SK-N-SH (cell line): ENCODE results near the gene PTPMT1.
"Not testable (repeated sequence)": the region's sequence is repeated elsewhere in the genome, so short reads cannot be mapped to it uniquely, and the experiment has no call there.

Experiments
- GABPA ChIP-seq: IDR thresholded peaks from 2 replicates; pipeline ENCODE4 v1.4.0; 2012; ENCODE audit warnings: low read depth, mild to moderate bottlenecking
- NFIC ChIP-seq: IDR thresholded peaks from 2 replicates; pipeline ENCODE4 v1.4.0; 2012; ENCODE audit warnings: borderline replicate concordance
- TEAD4 ChIP-seq: IDR thresholded peaks from 2 replicates; pipeline ENCODE4 v1.4.0; 2012; ENCODE audit warnings: mild to moderate bottlenecking, borderline replicate concordance; ENCODE audit not compliant: insufficient read depth
- TF ChIP-seq, protein P1 (sequence below): fragments of 200-600 bp; sonication (generic); IDR thresholded peaks from 2 replicates; pipeline ENCODE4 v1.6.1; 2017; ENCODE audit warnings: antibody characterized with exemption, mild to moderate bottlenecking, moderate library complexity
- TF ChIP-seq, protein P2 (sequence below): fragments of 150-350 bp; IDR thresholded peaks from 2 replicates; pipeline ENCODE4 v1.6.1; 2017; ENCODE audit warnings: antibody characterized with exemption, low read length, low read depth, borderline replicate concordance
- TF ChIP-seq, protein P3 (sequence below): IDR thresholded peaks from 2 replicates; pipeline ENCODE4 v1.6.1; 2012; ENCODE audit warnings: mild to moderate bottlenecking, low read depth, low read length, moderate library complexity

DNA sequence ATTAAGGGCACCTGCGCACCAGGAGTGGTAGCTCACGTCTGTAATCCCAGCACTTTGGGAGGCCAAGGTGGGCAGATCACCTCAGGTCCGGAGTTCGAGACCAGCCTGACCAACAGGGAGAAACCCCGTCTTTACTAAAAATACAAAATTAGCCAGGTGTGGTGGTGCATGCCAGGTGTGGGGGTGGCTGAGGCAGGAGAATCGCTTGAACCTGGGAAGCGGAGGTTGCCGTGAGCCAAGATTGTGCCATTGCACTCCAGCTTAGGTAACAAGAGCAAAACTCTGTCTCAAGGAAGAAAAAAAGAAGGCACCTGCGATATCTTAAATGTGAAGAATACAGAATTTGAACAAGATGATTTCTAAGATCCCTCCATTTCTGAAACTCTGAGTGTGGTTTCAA is 39.4 kb upstream of the PTPMT1 start:
- TF ChIP-seq TEAD4, NFIC, GABPA: not testable (repeated sequence)
- TF ChIP-seq, protein P1, sequence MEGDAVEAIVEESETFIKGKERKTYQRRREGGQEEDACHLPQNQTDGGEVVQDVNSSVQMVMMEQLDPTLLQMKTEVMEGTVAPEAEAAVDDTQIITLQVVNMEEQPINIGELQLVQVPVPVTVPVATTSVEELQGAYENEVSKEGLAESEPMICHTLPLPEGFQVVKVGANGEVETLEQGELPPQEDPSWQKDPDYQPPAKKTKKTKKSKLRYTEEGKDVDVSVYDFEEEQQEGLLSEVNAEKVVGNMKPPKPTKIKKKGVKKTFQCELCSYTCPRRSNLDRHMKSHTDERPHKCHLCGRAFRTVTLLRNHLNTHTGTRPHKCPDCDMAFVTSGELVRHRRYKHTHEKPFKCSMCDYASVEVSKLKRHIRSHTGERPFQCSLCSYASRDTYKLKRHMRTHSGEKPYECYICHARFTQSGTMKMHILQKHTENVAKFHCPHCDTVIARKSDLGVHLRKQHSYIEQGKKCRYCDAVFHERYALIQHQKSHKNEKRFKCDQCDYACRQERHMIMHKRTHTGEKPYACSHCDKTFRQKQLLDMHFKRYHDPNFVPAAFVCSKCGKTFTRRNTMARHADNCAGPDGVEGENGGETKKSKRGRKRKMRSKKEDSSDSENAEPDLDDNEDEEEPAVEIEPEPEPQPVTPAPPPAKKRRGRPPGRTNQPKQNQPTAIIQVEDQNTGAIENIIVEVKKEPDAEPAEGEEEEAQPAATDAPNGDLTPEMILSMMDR: not testable (repeated sequence)
- TF ChIP-seq, protein P2, sequence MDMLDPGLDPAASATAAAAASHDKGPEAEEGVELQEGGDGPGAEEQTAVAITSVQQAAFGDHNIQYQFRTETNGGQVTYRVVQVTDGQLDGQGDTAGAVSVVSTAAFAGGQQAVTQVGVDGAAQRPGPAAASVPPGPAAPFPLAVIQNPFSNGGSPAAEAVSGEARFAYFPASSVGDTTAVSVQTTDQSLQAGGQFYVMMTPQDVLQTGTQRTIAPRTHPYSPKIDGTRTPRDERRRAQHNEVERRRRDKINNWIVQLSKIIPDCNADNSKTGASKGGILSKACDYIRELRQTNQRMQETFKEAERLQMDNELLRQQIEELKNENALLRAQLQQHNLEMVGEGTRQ: not testable (repeated sequence)
- TF ChIP-seq, protein P3, sequence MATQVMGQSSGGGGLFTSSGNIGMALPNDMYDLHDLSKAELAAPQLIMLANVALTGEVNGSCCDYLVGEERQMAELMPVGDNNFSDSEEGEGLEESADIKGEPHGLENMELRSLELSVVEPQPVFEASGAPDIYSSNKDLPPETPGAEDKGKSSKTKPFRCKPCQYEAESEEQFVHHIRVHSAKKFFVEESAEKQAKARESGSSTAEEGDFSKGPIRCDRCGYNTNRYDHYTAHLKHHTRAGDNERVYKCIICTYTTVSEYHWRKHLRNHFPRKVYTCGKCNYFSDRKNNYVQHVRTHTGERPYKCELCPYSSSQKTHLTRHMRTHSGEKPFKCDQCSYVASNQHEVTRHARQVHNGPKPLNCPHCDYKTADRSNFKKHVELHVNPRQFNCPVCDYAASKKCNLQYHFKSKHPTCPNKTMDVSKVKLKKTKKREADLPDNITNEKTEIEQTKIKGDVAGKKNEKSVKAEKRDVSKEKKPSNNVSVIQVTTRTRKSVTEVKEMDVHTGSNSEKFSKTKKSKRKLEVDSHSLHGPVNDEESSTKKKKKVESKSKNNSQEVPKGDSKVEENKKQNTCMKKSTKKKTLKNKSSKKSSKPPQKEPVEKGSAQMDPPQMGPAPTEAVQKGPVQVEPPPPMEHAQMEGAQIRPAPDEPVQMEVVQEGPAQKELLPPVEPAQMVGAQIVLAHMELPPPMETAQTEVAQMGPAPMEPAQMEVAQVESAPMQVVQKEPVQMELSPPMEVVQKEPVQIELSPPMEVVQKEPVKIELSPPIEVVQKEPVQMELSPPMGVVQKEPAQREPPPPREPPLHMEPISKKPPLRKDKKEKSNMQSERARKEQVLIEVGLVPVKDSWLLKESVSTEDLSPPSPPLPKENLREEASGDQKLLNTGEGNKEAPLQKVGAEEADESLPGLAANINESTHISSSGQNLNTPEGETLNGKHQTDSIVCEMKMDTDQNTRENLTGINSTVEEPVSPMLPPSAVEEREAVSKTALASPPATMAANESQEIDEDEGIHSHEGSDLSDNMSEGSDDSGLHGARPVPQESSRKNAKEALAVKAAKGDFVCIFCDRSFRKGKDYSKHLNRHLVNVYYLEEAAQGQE: not testable (repeated sequence)
